ENCODE results near the gene SP100.

The SP100 gene

DNA sequence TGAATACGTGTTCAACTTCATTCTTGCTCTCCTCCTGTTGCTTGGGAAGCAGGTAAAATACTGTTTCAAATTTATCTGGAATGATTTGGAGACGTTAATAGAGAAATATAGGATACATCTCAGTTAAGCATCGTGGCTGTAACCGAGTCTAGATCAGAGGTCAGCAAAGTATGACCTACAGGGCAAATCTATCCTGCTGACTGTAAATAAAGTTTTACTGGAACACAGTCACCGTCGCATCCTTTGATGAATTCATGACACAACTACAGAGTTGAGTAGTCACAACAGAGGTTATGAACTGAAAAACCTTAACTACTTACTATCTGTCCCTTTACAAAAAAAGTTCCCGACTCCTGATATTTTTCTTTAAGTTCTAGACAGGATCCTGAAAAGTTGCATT, 86.6 kb downstream of the SP100 start:
- TF ChIP-seq CTCF (IDR thresholded peaks at IDR 0.05; ENCODE audit: low read depth, low read length), result no peak
- Histone ChIP-seq H3K4me3 (ENCODE audit: low read depth, low read length) (no peak overlapping the region), H3K9me3 (no peaks in the 10 kb centered on the region), H3K36me3 (no peaks in the 10 kb centered on the region), H3K4me1 (no peaks in the 10 kb centered on the region), H3K27me3 (no peaks in the 10 kb centered on the region; the same call in 1 of the 2 replicates)
- no peak for DNase-seq

DNA sequence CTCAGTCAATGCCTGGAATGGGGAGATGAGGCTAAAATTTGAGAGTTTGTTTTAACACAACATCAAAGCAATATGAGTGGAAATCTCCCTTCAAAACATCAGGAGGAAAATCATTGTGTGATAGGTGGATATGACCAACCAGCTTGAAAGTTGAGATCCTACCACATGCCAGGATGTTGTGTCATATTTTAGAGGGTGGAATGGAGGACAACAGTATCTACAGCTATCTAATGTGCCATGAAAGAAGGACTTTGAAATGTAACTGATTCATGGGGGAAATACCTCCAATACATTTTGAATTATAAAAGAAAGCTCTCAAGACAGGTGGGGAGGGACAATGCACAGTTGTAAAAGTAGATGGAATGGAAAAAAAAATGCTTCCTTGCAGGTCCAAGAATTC, 87.8 kb downstream of the SP100 start:
- H3K36me3 ChIP-seq, result no peaks in the 10 kb centered on the region
- no peaks in the 10 kb centered on the region; the same call in 1 of the 2 replicates for H3K27me3 ChIP-seq
- DNase-seq, result no peak

GRCh38 chr2:230505162-230505561, 89.2 kb downstream of the SP100 start:
- no peak for DNase-seq
- Histone ChIP-seq H3K4me1 (no peaks in the 10 kb centered on the region), H3K27me3 (no peaks in the 10 kb centered on the region; the same call in 1 of the 2 replicates), H3K4me3 (ENCODE audit: low read depth, low read length) (no peak overlapping the region), H3K9me3 (no peaks in the 10 kb centered on the region), H3K36me3 (no peaks in the 10 kb centered on the region)
- no peak for TF ChIP-seq CTCF (IDR thresholded peaks at IDR 0.05; ENCODE audit: low read depth, low read length)

More for the DNA sequence above, 87.8 kb downstream of the SP100 start:
- H3K4me1 ChIP-seq, result no peaks in the 10 kb centered on the region
- TF ChIP-seq CTCF (IDR thresholded peaks at IDR 0.05; ENCODE audit: low read depth, low read length), result no peak
- no peaks in the 10 kb centered on the region for H3K9me3 ChIP-seq
- H3K4me3 ChIP-seq (ENCODE audit: low read depth, low read length), result no peak overlapping the region

DNA sequence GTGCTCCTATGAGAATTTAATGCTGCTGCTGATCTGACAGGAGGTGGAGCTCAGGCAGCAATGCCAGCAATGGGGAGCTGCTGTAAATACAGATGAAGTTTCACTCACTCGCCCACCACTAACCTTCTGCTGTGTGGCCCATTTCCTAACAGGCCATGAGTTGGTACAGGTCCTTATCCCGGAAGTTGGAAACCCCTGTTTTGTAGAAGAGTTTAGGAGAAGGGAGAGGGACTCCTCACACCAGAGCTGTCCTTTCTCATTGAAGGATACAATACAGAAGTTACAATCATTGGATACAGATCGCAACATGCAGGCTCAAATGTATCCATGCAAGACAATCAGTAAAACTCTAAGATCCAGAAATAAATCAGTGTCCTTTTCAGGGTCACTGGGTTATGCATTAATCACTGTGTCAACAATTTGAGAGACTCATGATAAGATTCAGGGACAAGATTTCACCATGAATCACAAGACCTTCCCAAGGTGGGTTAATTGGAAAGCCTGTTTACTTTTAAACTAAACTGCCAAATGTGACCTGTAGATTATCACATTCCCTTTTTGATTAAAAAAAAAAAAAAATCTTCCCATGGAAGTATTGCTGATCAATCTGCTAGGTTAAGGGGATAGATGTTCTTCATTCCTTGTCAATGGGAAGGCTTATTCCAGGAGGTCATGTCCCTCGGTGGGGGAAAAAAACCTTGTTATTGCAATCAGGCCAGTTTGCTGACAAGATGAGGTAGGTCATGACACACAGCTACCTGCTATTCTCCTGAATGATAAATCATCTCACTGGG, 97.2 kb downstream of the SP100 start:
- no peaks in the 10 kb centered on the region for H3K36me3 ChIP-seq
- no peak overlapping the region for H3K4me3 ChIP-seq (ENCODE audit: low read depth, low read length)
- H3K27me3 ChIP-seq, result no peaks in the 10 kb centered on the region
- no peak for DNase-seq
- H3K4me1 ChIP-seq, result no peaks in the 10 kb centered on the region
- H3K9me3 ChIP-seq, result no peaks in the 10 kb centered on the region
- TF ChIP-seq CTCF (IDR thresholded peaks at IDR 0.05; ENCODE audit: low read depth, low read length), result no peak

GRCh38 chr2:230520061-230520874, 104.3 kb downstream of the SP100 start:
- Histone ChIP-seq H3K4me3 (ENCODE audit: low read depth, low read length) (no peak overlapping the region), H3K9me3 (no peaks in the 10 kb centered on the region), H3K4me1 (no peaks in the 10 kb centered on the region), H3K36me3 (no peaks in the 10 kb centered on the region), H3K27me3 (no peaks in the 10 kb centered on the region)
- no peak for DNase-seq
- TF ChIP-seq CTCF (IDR thresholded peaks at IDR 0.05; ENCODE audit: low read depth, low read length), result no peak

DNA sequence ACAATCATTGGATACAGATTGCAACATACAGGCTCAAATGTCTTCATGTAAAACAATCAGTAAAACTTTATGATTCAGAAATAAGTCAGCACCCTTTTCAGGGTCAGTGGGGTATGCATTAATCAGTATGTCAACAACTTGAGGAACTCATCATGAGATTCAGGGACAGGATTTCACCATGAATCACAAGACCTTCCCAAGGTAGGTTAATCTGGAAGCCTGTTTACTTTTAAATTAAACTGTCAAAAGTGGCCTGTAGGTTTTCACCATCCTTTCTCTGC, 104.8 kb downstream of the SP100 start:
- Histone ChIP-seq H3K27me3 (no peaks in the 10 kb centered on the region), H3K36me3 (no peaks in the 10 kb centered on the region), H3K9me3 (no peaks in the 10 kb centered on the region), H3K4me3 (ENCODE audit: low read depth, low read length) (no peak overlapping the region), H3K4me1 (no peaks in the 10 kb centered on the region)
- no peak for TF ChIP-seq CTCF (IDR thresholded peaks at IDR 0.05; ENCODE audit: low read depth, low read length)
- no peak for DNase-seq

Measured in BE2C (cell line).